ENCODE data around the gene MND1. TPM values are rescaled to one million over a fixed set of nuclear protein-coding genes. Genes with fewer than 3 reads are reported as not detected.
A peak's percentile ranks its signal among the peaks of the same experiment; 100 is the strongest.

Gene MND1, protein sequence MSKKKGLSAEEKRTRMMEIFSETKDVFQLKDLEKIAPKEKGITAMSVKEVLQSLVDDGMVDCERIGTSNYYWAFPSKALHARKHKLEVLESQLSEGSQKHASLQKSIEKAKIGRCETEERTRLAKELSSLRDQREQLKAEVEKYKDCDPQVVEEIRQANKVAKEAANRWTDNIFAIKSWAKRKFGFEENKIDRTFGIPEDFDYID
- total RNA-seq, result 10 to 100 TPM; 27.9 to 31.1 TPM

DNA sequence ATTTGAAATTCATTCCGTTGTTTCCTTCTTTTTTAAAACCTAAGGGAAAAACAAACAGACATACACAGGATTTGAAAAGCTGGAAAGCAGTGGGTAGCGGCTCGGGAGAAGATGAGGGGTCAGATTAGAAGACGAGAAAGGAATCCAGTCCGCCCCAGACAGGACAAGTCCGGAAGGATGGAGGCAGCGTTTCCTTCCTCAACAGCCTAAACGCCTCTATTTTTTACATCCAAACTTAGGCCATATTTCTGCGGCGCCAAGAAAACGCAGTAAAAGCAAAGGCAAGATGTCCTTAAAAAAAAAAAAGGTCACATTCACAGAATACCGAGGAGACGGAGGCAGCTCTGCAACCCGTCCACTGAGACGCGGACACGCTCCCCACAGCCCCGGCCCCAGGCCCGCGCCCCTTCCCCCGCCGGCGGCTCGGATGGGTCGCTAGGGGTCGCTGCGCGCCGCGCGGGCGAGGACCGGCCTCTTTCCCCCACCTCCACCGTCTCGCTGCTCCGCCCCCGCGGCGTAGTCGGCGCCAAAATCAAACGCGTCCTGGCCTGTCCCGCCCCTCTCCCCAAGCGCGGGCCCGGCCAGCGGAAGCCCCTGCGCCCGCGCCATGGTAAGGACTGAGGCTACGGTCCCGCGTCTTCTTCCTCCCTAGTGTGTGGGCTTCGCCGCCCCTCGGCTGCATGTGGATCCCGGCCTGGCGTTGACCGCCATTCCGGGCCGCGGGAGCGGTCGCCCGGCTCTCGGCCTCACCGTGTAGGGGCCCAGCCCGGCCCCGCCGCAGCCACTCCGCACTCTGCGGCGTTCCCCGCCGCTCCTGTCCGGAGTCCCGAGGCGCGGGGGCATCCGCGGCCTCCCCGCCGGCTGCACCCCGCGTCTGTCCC, at the start of gene MND1:
Gene MND1 (plus strand): TSS at position 558 of the 881 bp plus-strand sequence. CDS start 50 bp downstream, at position 608.
- no peaks in the 10 kb centered on the region for H3K9me3 Mint-ChIP-seq
- peak within 1 kb of the TSS; percentile 91 to 96 for H3K27ac Mint-ChIP-seq
- DNase-seq (ENCODE audit: low spot score in 2 of 2), result peak; percentile 93 to 96
- ATAC-seq, result peak; percentile 94 to 96
- H3K36me3 Mint-ChIP-seq, result peaks cover 4 to 22% of the 10 kb centered on the region in 2 donors

DNA sequence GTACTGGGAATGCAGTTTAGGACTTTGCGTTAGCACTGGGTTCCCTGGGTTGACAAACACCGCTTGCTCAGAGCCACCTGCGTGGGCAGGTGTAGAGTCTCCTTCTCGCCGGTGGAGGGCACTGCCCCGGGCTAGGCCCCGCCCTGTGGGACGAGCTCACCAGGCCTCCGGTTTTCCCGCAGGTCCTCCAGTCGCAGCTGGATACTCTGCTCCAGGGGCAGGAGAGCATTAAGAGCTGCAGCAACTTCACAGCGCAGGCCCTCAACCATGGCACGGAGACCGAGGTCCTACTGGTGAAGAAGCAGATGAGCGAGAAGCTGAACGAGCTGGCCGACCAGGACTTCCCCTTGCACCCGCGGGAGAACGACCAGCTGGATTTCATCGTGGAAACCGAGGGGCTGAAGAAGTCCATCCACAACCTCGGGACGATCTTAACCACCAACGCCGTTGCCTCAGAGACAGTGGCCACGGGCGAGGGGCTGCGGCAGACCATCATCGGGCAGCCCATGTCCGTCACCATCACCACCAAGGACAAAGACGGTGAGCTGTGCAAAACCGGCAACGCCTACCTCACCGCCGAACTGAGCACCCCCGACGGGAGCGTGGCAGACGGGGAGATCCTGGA, 49.2 kb upstream of the MND1 start:
- Mint-ChIP-seq H3K9me3 (peaks cover 6 to 9% of the 10 kb centered on the region in 2 donors), H3K27ac (no peak overlapping the region), H3K36me3 (peaks cover 6 to 10% of the 10 kb centered on the region in 2 donors)
- DNase-seq (ENCODE audit: low spot score in 2 of 2) (no peak), ATAC-seq (no peak)

DNA sequence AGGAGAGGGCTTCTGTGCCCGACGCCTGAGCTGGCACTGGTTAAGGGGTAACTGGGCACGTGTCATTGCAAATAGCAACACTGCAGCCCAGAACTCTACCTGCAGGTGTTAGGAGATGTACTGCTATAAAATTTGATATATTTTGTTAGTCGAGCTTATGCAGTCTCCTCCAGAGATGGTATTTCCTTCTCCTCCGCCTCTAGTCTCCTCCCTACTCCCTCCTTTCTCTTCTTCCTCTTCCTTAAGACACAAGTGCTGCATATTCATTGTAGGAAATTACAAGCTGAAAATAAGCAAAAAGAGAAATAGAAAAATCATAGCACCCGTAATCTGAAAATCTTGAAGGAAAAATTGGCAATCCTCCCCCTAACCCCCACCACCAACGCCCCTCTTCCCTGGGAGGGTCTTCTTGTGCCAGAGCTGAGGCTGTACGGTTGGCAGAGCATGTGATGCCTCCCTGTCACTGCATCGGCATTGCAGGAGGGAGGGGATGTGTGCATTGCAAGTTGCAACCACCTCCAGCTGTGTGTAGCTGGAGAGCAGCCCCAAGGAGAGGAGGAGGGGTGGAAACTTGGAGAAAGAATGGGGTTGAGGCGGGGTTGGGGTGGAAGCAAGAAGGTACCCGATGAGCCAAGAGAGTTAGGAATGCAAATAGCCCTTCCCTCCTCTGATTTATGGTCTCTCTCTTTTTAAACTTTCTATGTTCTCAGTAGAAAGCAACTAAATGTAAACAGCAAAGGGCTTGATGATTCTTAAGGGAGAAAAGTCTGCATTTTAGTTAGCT, 48.3 kb upstream of the MND1 start:
- H3K9me3 Mint-ChIP-seq, result peaks cover 9 to 10% of the 10 kb centered on the region in 2 donors
- ATAC-seq (no peak), DNase-seq (ENCODE audit: low spot score in 2 of 2) (no peak)
- H3K27ac Mint-ChIP-seq, result no peak overlapping the region
- H3K36me3 Mint-ChIP-seq, result peaks cover 7 to 14% of the 10 kb centered on the region in 2 donors

DNA sequence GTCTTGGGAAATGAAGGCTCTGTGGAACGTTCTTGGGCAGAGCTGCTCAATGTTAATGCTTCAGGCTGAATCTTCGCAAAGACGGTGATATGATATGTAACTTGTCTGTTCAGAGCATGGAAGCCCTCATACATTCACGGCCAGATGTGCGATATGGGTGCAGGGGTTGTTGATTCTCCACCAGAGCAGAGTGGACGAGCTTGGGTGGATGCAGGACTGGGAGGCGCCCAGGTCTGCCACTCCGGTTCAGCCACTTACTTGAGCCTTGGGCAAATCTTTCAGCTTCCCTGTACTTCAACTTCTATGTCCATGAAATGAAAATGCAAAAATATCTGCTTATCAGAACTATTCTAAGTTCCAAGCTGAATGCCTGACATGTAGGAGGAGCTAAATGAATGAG, 47.4 kb upstream of the MND1 start:
- Mint-ChIP-seq H3K27ac (no peak overlapping the region), H3K9me3 (peaks cover 9 to 14% of the 10 kb centered on the region in 2 donors), H3K36me3 (peaks cover 14 to 16% of the 10 kb centered on the region in 2 donors)
- no peak for ATAC-seq
- no peak for DNase-seq (ENCODE audit: low spot score in 2 of 2)

DNA sequence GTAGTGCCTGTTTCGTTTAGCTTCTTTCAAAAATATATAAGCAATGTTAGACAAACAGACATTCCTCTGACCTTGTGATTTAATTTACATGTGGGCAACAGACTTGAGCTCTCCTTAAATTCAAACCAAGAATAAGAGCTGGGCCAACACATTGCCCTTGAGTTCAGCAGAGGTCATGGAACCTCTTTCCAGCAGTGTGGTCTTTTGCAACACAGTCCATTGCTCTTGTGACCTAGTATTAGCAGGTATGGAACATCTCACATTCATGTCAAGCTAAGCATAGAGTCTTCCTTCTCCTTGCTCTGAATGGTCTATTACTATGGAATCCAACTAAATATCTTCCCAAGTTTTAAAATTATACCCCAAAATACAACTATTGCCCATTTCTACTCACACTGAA, 33.7 kb upstream of the MND1 start:
- no peak overlapping the region for H3K27ac Mint-ChIP-seq
- H3K9me3 Mint-ChIP-seq, result no peaks in the 10 kb centered on the region
- ATAC-seq, result no peak

DNA sequence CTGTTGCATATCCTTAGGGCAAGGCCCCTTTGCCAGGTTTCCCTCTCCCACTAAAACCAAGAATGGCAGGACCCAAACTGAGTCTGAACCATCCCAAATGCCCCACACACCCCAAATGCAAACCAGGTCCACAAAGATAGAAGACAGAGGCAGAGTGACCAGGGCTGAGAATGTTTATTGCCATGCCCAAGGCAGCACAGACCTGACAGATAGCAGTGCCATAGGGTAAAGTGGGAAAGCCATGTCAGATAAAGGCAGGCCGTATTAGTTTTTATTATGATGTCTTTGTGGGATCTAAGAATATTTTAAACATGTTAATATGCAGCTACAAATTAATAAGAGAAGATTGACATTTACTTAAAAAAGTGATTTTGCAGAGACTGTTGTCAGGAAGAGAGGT, 29.6 kb upstream of the MND1 start:
- Mint-ChIP-seq H3K36me3 (no peaks in the 10 kb centered on the region), H3K27ac (no peak overlapping the region), H3K9me3 (no peaks in the 10 kb centered on the region)
- no peak for ATAC-seq
- DNase-seq (ENCODE audit: low spot score in 2 of 2), result no peak

More for the DNA sequence above, 33.7 kb upstream of the MND1 start:
- no peaks in the 10 kb centered on the region for H3K36me3 Mint-ChIP-seq
- DNase-seq (ENCODE audit: low spot score in 2 of 2), result no peak

DNA sequence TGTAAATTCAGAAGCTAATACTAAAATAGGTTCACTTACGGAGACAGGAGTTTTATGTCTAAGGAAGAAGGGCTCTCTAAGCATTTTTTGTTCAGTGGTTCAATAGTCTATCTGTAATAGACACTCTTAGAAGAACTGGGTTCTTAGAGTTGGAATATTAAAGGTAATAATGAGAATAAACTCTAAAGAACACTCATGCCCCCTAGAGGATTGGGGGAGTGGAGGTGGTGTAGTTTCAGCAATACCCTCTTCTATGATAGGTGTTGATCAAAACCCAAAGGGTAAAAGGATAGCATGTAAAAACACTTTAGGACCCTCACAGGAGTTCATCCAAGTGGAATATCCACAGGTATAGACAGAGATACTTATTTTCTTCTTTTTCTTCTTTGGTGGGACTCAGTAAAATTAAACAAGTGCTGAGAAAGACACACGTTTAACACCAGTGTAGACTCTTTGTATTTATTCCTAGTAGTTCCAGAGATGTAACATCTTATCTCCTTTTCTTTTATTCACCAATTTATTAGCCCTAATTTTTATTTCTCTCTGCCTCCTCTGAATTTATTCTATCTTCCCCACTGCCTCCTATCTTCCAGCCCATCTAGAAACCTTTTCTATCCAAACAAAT, 25.7 kb upstream of the MND1 start:
- DNase-seq (ENCODE audit: low spot score in 2 of 2), result peak in 1 of 2 donors; percentile 24
- H3K9me3 Mint-ChIP-seq, result no peaks in the 10 kb centered on the region
- ATAC-seq, result peak in 1 of 2 donors; percentile 59
- no peak overlapping the region for H3K27ac Mint-ChIP-seq
- H3K36me3 Mint-ChIP-seq, result no peaks in the 10 kb centered on the region

DNA sequence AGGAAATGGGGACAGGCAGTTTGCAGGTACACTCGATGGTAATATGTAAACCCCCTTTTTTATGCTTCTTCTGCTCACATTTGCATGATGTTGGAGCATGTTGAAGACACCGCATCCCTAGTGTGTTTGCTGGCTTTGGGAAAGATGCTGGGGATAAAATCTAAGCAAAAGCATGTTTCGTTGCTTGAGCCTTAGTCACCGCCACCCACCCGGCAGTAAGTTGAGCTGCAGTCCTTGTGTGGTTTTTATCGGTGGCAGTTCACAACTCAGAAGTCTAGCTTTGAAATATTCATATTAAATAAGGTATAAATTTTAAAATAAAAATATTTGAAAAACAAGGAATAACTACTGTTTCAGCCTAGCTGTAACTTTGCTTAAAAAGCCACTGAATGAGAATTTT, 21.7 kb upstream of the MND1 start:
- ATAC-seq (no peak), DNase-seq (ENCODE audit: low spot score in 2 of 2) (no peak)
- Mint-ChIP-seq H3K27ac (no peak overlapping the region), H3K36me3 (no peaks in the 10 kb centered on the region), H3K9me3 (no peaks in the 10 kb centered on the region)

DNA sequence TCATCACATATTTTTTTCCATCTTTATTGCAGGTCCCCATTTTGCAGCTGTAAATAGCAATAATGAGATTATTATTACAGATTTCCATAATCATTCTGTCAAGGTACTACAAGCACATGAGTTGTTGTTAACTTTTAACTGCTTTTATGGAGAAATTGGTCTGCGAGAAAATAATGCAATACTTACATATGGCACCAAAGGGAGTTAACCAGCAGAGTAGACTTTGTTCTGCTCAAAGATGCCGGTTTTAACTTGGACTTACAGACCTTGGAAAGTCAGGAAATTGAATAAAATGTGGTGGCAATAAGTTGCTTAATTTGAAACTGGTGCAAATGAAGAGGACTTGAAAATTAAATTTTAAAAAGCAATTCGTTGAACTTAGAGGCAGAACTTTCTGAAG, 20.4 kb upstream of the MND1 start:
- Mint-ChIP-seq H3K27ac (no peak overlapping the region), H3K9me3 (no peaks in the 10 kb centered on the region), H3K36me3 (no peaks in the 10 kb centered on the region)
- DNase-seq (ENCODE audit: low spot score in 2 of 2), result no peak
- no peak for ATAC-seq

DNA sequence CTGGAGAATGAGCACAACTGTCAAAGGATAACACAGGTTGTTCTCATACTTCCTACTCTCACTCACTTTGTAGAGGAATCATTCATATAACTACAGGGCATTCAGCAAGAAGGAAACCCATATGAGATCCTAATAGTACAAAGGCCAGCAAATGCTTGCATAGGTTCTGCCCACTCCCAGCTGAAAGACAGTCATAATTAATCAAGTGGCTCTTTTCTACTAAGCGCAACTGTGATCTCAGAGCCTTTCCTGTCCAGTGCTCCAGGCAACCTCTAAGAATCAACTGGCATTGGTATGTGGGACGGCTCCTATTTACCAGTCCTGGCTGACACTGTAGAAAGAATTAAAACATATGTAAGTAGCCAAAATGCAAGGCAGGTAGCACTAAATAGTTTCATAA, 18.9 kb upstream of the MND1 start:
- H3K36me3 Mint-ChIP-seq, result no peaks in the 10 kb centered on the region
- no peak overlapping the region for H3K27ac Mint-ChIP-seq
- no peak for ATAC-seq
- DNase-seq (ENCODE audit: low spot score in 2 of 2), result no peak
- H3K9me3 Mint-ChIP-seq, result no peaks in the 10 kb centered on the region

DNA sequence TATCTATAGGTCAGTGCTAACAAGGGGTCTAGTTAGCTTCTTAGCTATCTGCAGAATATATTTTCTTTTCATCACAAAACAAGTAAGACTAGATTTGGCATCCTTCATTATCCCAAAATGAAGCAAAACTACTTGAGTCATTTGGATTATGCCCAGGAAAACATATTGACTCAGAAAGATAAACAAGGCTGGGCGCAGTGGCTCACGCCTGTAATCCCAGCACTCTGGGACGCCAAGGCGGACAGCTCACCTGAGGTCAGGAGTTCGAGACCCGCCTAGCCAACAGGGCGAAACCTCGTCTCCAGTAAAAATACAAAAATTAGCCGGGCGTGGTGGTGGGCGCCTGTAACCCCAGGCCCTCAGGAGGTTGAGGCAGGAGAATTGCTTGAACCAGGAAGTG, 18.0 kb upstream of the MND1 start:
- H3K27ac Mint-ChIP-seq, result no peak overlapping the region
- DNase-seq (ENCODE audit: low spot score in 2 of 2) (no peak), ATAC-seq (no peak)
- H3K9me3 Mint-ChIP-seq, result no peaks in the 10 kb centered on the region
- H3K36me3 Mint-ChIP-seq, result no peaks in the 10 kb centered on the region

DNA sequence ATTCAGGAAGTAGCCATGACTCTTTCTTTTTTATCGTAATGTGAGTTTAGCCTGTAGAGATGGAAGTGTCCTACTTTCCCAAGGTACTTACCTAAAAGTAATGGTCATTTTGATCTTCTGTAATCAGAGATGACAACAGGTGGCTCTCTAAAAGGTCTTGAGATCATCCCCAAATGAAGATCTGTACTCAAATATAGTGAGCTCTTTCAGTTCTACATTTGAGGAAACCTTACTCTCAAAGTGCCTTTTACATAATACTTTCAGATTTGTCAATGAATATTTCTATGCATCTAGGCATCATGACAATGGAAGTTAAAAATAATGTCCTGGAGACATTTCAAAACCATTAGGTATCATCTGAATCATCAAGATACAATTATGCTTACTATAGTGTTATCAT, 17.2 kb upstream of the MND1 start:
- DNase-seq (ENCODE audit: low spot score in 2 of 2) (no peak), ATAC-seq (no peak)
- no peaks in the 10 kb centered on the region for H3K36me3 Mint-ChIP-seq
- no peaks in the 10 kb centered on the region for H3K9me3 Mint-ChIP-seq
- no peak overlapping the region for H3K27ac Mint-ChIP-seq

DNA sequence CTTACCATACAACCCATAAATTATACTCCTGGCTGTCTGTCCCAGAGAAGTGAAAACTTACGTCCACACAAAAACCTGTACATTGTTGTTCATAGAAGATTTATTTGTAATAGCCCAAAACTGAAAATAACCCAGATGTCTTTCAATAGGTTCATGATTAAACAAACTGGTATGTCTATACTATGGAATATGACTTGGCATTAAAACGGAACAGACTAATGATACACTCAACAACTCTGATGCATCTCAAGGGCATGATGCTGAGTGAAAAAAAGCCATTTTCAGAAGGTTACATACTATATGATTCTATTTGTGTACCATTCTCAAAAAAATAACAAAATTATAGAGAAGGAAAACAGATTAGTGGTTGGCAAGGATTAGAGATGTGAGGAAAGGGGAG, 11.6 kb upstream of the MND1 start:
- Mint-ChIP-seq H3K27ac (no peak overlapping the region), H3K36me3 (no peaks in the 10 kb centered on the region), H3K9me3 (no peaks in the 10 kb centered on the region)
- no peak for ATAC-seq
- no peak for DNase-seq (ENCODE audit: low spot score in 2 of 2)

DNA sequence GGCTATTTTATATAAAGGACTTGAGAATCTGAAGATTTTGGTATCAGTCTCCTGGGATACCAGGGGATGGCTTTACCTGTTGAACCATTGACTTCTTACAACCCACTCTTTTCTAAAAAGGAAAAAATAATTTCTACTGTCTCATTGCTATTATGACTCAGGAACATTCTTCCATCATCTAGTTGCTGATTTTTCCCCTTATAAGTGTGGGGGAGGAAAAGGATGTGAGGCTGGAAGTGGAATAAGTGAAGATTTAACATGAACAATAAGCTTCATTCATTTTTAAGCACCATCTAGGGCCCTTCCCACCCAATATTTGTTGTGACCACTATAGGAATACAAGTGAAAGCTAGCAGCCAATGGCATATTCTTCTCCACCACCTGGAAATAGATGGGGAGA, 10.6 kb upstream of the MND1 start:
- no peak for DNase-seq (ENCODE audit: low spot score in 2 of 2)
- no peaks in the 10 kb centered on the region for H3K9me3 Mint-ChIP-seq
- no peaks in the 10 kb centered on the region for H3K36me3 Mint-ChIP-seq
- no peak for ATAC-seq
- no peak overlapping the region for H3K27ac Mint-ChIP-seq

DNA sequence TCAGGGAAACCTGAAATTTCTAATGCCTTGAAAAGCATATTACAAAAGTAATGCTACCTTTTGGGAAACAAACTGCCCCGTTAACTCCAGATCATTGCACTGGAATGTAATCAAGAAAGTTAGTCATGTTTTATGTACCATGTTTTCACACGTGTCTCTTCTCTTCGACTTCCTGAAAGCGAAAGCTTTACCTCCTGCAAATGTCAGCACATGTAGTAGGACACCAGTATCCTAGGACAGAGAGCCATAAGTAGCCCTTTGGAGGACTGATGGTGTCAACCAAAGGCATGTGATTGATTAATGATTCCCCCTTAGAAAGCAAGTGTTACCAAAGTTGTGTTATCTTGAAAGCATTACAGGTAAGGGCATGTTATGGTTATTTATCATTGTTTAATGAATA, 8.8 kb upstream of the MND1 start:
- Mint-ChIP-seq H3K27ac (no peak overlapping the region), H3K36me3 (no peaks in the 10 kb centered on the region), H3K9me3 (no peaks in the 10 kb centered on the region)
- no peak for DNase-seq (ENCODE audit: low spot score in 2 of 2)
- ATAC-seq, result no peak

DNA sequence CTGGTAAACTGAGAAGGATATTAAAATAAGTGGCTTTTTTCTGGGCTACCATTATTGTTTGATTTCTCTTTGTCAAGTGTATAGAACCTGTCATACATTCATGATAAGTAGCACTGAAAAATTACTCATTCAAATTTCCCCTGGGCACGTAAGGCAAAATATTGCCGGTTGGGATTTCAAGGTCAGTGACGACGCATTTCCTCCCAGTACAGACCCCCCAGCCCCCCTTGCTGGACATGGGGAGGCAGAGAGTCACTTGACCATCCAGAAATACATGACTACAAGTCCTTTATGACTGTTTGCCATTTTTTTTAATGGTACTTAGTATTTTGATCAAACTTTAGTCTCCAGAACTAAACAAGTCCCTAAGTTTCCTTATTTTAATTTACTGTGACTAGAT, 6.8 kb upstream of the MND1 start:
- DNase-seq (ENCODE audit: low spot score in 2 of 2) (no peak), ATAC-seq (no peak)
- Mint-ChIP-seq H3K27ac (no peak overlapping the region), H3K36me3 (no peaks in the 10 kb centered on the region), H3K9me3 (no peaks in the 10 kb centered on the region)
